Inferior parietal cortex (tissue), 1 donor: ENCODE data around the gene ANO1.

ENCODE experiments used
- DNase-seq: peaks from one replicate; pipeline ENCODE4 v3.0.0-alpha.2; 2016; ENCODE audit errors: extremely low spot score

ANO1 gene

DNA sequence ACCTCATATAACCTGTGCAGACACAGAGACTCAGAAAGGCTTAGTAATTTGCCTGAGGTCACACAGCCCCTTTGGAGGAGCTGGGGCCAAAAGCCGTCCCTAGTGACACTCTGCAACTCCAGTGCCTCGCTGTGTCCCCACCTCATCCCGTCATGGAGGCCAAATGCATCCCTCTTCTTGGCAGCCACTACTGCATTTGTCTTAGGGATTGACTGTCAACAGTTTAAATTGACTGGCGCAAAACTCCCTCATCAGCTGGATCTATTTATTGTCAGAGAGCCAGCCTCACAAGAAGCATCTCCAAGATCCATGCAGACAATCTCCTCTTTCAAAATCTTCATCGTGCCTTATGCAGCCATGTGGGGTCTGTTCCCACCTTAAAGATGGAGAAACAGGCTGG is 35.7 kb downstream of the ANO1 start:
- no peak for DNase-seq

DNA sequence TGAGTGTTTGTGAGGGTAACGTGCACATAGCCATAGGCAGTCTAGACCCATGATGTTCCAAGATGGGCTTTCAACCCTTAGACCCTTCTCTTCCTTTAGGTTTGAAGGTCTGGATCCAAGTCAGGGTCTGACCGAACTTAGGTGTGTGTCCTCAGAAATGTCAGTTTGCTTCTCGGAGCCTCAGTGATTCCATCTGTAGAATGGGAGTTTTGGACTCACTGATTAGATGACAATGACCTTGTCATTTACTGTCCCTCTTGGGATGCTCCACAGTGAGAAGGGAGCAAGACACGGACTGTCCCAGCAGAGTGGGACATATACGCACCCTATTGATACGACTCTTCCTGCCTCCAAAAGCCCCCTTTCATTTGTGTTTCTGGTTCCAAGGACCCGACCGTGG is 37.7 kb downstream of the ANO1 start:
- DNase-seq, result no peak

DNA sequence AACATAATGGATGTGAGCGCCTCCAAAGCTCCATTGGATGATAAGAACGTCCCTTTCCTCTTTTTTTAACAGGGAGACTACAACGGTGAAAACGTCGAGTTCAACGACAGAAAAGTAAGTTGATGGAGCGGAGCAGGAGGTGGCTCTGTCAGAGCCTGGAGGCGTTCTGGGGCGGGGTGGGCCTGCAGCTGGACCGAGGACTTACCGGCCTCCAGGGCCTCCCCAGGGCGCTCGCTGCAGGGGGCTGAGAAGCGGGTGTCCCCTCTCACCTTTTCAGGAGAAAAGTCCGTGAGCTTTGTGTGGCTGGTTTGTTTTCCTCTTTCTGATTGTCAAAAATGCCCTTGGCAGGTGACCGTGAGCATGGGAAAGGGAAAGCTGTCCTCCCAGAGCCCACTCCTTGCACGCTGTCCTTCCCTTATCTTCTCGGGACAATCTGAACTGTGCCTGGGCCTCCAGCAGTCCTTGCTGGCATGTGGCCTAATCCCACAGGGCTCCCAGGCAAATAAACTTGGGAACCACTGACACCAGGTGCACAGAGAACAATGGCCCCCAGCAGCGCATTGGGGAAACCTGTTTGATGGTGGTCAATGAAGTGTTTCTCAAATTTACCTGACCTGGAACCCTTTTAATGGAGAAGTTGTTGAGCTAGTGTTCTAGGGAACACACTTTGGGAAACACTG is 38.4 kb downstream of the ANO1 start:
- no peak for DNase-seq

DNA sequence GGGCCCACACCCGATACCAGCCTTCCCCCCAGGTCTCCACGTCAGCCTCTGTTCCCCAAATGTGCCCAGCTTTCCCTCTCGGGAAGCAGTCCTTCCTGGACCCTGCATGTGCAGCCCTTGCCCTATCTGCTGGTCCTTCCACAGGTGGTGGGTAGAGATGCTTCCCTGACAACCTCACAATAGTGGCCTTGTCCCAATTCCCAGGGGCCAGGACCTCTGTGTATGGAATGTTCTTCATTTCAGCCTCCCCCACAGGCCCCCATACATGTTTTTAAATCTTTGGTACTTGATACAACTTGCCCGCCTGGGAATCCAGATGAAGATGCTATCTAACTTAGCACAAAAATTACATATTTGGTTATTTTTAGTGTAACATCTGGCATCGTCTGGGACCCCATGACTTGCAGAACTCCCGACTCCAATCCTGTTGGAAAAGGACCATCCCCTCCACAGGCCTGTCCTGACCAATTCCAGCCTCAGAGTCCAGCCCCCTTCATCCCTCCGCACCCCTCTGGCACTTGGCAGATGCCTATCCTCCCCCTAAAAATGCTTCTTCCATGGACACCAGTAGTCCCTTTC is 39.5 kb downstream of the ANO1 start:
- no peak for DNase-seq

DNA sequence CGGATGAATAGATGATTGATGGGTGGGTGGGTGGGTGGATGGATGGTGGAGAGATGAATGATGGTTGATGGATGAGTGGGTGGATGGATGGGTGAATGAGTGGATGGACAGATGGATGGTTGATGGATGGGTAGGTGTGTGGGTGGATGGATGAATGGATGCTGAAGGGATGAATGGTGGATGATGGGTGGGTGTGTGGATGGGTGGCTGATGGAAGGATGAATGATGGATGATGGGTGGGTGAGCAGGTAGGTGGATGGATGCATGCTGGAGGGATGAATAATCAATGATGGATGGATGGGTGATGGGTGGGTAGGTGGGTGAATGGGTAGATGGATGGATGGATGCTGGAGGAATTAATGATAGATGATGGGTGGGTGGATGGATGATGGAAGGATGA is 40.5 kb downstream of the ANO1 start:
- DNase-seq, result no peak

DNA sequence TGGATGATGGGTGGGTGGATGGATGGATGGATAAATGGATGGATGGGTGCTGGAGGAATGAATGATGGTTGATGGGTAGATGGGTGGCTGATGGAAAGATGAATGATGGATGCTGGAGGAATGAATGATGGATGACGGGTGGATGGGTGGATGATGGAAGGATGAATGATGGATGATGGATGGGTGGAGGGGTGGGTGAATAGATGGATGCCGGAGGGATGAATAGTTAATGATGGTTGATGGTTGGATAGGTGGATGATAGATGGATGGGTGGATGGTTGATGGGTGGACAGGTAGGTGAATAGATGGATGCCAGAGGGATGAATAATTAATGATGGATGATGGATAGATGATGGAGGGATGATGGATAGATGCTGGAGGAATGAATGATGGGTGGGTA is 41.4 kb downstream of the ANO1 start:
- DNase-seq, result no peak

DNA sequence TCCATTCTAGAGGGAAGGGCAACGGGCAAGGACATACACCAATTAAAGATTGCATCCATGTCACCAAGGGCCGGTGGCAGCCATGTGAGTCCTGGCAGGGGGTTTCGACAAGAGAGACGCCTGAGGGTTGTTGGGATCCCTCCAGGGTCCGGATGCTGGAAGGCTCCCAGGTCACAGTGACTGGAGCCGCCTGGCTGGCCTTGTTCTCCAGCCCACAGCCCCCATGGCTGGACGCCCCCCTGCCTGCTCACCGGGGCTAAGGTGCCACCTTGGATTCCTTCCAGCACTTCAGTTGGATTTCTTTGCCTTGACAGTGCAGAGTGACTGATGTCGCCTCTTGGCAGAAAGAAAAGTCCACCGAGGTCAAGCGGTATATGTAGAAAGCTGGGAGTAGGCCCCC is 42.6 kb downstream of the ANO1 start:
- no peak for DNase-seq

DNA sequence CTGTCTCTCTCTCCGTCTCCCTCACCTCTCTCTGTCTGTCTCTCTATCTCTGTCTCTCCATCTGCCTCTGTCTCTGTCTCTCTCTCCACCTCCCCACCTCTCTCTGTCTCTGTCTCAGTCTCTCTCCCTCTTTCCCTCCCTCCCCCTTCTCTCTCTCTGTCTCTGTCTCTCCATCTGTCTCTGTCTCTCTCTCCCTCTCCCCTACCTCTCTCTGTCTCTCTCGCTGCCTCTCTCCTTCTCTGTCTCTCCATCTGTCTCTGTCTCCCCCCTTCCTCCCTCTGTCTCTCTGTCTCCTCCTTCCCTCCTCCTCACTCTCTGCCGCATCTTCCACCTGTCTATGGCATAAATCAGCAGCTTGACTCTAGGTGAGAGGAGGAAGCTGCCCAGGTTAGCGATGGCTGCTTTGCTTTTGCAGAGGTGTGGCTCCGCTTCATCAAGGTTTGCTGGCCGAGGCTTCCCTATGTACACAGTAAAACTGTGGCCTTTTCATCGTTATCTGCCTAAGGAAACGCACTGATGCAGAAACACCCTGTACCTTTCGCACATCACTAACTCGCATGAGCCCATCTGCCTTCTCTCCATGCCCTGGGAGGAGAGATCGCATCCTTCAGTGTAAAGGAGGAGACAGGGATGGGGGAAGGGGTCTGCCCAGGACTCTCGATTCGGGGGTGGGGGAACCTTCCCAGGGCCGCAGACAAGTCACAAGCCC is 44.5 kb downstream of the ANO1 start:
- DNase-seq, result no peak

DNA sequence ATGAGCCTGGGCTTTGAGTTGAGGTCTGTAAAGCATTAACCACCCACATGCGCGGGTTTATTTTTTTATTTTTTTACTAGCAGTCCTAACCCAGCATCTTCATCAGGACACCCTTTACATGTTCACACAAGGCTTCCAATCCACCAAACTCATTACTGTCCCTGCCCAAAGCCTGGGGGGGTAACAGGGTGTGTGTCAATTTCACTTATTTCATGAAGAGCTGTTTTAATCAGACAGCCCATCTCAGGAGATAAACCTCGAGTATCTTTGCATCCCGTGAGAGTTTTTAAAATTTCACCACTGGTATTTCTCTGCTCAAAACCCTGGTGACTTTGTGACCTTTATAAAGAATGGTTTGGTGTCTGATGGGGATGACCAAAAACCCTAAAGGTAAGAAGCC is 45.6 kb downstream of the ANO1 start:
- DNase-seq, result no peak

DNA sequence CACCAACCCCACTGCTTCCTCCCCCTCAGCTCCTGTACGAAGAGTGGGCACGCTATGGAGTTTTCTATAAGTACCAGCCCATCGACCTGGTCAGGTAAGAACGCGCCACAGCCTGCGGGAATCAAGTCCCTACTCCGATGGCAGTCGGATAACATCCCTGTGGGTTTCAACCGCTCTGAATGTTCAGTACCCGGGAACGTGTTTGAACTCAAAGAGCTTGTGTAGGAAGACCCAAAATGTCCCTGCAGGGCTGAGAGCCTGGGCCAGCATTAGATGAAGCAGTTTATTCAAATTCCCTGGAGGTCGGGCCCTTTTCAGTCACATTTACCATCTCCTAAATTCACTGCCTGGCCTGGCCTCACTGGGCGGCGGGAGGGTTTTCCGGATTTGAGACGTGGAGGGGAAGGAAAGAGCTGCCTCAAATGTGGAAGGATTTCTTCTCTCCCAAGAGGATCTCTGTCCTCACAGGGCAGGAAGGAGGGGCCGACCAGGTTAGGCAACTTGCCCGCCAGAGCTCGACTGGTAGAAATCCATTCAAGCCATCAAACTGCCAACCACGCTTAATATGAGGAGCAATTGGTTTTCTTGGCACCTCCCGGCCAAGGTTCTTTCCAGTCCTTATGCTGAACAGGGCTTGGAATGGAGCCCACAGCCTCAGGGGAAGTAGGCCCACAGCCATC is 46.3 kb downstream of the ANO1 start:
- no peak for DNase-seq

DNA sequence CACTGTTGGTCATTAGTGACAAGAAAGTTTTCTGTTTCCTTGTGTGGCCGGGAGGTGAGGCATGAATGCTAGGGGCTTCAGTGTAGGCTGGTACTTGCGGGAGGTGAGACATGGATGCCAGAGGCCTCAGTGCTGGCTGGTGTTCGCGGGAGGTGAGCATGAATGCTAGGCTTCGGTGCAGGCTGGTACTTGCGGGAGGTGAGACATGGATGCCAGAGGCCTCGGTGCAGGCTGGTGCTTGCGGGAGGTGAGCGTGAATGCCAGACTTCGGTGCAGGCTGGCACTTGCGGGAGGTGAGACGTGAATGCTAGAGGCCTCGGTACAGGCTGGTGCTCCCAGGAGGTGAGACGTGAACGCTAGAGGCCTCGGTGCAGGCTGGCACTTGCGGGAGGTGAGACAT is 48.4 kb downstream of the ANO1 start:
- no peak for DNase-seq

DNA sequence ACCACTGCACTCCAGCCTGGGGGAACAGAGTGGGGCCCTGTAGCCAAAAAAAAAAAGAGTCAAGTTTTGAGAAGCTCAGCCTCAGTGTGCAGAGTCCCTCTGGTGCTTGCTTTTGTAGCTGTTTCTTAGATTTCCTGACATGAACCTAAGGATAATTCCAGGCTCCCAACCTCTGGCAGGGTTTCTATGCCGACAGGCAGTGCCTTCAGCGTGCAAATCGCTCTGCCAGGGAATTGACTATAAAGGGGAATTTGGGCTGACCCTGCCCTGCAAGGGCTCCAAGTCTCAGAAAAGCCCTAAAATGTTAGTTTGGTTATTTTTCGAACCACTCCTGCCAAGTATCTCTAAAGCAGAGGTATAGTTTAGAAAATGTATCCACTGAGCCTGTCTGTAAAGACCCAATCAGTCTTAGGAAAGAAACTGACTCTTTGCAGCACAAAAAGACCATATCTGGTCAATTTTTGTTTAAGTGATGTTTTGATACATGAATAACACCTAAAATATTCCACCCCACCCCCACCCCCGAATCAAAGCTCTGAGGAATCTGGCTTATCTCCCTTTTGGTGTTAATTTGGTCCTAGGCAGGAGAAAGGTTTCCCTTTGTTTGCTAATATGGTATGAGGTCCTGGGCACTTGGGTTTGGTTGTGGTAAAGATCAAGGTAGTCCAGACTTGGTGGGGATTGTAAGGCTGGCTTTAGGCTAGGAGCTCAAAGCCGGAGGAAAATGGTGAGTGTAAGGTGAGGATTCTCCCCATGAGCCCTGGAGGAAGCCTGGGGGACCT is 49.7 kb downstream of the ANO1 start:
- DNase-seq, result no peak

DNA sequence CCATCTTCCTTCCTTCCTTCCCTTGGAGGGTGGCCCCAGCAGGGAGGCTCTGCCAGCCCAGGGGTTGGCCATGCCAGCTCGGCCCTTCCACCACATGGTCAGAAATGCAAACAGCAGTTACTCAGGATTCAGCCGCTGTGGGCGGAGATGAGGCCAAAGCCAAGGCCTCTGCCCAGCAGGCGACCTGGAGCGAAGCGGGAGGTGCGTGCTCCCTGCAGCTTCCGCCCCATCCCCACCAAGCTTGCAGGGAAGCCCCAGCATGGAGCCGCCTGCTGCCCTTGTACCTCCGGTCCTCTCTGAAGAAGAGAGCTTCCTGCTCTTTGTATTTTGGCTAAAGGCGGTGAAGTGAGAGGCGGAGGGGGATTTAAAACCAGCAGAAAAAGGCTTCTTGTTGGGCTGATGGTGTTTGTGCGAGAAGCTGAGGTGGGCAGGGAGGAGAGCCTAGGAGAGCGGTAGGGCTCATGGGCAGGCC is 50.4 kb downstream of the ANO1 start:
- no peak for DNase-seq

DNA sequence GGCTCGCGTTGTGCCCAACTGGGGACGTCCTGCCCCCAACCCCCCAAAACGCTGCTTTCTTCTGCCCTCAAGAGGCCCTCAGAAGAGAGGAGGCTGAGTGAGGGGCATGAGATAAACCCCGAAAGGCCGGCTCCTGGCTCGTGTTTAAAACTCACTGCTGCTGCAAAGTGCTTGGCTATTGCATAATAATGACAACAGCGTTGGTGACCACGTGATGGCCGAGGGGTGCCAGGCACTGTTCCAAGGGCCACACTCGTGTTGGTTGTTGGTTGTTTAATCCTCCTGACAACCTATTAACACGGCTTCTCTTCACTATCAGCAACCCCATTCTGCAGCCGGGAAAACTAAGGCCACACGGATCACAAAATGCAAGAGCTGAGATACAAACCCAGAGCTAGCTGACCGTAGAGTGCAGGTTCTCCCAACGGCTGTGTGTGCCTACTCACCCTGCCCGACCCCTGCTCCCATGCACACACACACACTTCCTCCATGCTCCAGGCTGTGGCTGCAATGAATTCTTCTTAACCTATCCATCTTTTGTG is 51.0 kb downstream of the ANO1 start:
- no peak for DNase-seq

DNA sequence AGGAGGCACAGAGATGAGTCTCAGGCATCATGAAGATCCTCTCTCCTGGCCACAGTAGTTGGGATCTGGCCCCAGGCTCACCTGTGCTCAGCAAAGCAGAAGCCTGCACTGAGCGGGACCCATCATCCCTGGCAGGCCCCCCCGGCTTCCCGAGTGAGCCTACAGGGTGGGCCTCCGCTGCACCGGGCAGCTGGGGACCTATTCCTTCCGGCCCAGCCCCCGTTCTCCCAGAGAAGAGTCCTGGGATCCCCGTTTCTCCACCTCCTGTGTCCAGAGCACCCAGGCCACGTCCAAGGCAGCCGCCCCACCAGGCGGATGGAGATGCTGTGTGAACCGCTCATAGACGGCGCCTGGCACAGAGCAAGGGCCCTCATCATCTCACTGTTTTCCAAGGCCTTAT is 52.5 kb downstream of the ANO1 start:
- DNase-seq, result no peak

DNA sequence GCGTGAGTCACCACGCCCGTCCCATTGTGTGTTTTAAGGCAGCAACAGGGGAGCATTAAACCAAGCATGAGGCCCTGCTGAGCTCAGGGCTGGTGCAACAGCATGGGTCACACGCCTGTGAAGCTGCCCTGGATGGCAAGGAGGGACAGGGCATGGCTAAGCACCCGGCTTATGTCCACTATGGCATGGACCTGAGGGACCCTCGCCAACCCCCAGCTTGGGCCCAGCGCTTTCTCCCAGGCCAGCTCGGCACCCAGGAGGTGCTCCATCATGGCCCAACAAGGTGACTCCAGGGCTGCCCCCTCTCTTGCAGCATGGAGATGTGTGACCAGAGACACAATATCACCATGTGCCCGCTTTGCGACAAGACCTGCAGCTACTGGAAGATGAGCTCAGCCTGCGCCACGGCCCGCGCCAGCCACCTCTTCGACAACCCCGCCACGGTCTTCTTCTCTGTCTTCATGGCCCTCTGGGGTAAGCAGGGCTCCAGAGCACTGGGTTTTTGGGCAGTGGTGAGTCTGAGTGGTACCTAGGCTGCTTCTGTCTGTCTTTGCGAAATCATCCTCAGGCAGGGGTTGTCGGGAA is 53.6 kb downstream of the ANO1 start:
- no peak for DNase-seq

DNA sequence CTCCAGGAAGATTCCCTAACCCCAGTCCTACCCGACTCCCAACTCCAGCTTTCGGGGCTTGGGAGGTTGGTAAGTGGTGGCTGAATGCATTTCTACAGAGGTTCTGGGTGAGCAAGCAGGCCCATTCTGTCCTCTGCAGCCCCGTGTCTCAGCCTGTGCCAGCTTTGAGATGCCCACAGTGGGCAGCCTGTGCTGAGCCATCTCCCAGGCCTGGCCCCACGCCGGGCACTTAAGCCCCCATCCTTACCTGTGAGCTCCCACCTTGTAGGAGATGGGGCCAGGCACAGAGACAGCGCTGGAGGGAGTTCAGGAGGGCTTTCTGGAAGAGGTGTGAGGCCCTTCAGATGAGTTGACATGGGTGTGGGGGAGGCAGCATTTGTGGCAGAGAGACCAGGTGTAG is 54.5 kb downstream of the ANO1 start:
- DNase-seq, result no peak

DNA sequence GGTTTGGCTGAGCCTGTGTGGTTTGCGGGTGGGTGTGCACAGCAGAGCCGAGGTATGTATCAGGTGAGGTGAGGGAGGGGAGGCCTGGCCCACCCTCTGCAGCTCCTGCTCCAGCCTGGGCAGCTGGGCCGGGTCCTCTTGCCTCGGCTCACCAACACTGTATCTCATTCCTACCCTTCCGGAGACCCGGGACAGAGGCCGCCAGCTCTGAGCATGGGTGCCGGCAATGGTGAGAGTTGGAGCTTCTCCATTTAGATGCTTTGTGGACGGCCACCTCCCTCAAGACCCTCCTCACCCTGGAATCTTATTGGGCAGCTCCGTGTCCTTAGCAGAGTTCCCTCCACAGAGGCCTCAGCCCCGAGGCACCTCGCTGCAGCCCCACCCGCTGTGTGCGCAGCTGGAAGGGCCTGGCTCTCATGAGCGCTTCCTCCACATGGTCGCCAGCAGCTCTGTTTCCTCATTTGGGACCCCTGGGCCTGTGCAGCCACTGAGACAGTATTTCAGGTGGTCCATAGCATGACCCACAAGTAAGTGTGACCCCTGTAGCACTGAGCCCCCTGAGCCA is 55.7 kb downstream of the ANO1 start:
- no peak for DNase-seq

DNA sequence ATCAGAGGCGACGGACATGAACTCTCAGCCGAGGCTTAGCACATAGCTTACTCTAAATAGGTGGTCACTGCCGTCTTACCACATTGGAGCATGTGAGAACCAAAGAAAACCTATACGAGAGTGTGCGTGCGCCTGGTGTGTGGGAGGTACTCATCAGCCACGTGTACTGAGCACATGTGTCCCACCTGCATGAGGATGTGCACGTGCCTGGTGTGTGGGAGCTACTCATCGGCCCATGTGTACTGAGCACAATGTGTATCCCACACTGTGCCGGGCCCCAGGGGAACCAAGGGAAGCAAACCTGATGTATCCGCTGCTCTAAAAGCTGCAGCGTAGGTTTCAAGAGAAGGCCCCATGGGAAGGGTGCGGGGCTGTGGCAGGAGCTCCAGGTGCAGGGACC is 56.4 kb downstream of the ANO1 start:
- DNase-seq, result no peak

DNA sequence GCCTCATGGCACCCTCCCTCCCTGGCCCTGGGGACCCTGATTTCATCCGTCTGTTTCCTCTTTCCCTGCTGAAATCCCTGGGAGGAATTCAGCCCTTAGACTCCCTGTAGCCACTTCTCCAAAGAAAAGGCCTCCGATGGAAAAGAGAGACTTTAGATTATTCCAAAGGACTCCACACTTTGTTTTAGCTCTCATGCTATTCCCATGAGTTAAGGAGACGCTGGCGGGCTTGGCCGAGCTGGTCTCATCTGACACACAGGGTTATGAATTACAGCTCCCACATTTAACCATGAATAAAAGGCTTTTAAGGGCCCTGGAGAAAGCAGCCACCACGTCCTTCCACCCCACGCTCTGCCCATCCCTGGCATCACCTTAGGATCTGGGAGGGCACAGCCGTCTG is 57.0 kb downstream of the ANO1 start:
- DNase-seq, result no peak

DNA sequence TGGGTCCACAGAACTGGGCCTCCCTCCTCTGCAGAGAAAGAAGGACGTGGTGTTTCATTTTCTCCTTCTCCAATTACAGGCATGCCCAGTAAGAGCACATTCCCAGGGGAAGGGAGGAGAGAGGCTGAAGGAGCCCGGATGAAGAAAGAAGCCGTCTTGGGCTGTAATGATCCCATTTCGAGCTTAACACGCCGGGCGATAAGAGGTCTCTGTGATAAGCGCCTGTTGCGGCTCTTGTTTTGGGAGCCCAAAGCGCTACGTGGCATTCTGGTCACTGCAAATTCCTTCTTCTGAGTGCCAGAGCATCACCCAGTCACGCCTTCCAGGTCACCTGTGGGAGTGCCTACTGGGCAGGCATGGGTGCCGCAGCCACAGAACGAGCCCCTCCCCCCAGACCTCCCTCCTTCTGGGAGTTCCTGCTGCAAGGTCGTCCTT is 57.5 kb downstream of the ANO1 start:
- no peak for DNase-seq
